ENCODE data around the gene MTF1.

- no peak for TF ChIP-seq YY1 (tag by site-specific recombination; IDR thresholded peaks at IDR 0.05)
- peak; percentile 73 for TF ChIP-seq CTCF (tag by site-specific recombination; IDR thresholded peaks at IDR 0.05)
- TF ChIP-seq ZNF843 (tag by site-specific recombination; IDR thresholded peaks at IDR 0.05), result peak; percentile 15; the same call in 1 of the 2 replicates
- TF ChIP-seq, protein P1, sequence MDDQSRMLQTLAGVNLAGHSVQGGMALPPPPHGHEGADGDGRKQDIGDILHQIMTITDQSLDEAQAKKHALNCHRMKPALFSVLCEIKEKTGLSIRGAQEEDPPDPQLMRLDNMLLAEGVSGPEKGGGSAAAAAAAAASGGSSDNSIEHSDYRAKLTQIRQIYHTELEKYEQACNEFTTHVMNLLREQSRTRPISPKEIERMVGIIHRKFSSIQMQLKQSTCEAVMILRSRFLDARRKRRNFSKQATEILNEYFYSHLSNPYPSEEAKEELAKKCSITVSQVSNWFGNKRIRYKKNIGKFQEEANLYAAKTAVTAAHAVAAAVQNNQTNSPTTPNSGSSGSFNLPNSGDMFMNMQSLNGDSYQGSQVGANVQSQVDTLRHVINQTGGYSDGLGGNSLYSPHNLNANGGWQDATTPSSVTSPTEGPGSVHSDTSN (CRISPR knock-in tag; IDR thresholded peaks at IDR 0.05), result no peak
- TF ChIP-seq ZNF561 (tag by site-specific recombination; IDR thresholded peaks at IDR 0.05; ENCODE audit: borderline replicate concordance), result no peak
Observed at GRCh38 chr1:37794372-37795339, 64.7 kb downstream of the MTF1 start.
